K562 (cell line): ENCODE measurements around the gene NTRK2. TPM values are rescaled to one million over a fixed set of nuclear protein-coding genes. Genes with fewer than 3 reads are reported as not detected.

Experiments
- ATAC-seq: fragments of 200-7000 bp; cut with Tn5 transposase; 3 replicates; pipeline ENCODE4 v1.9.1; 2020; ENCODE audit warnings: moderate library complexity
- BruUV-seq: library from RNA; stranded (reverse); fragments of 400-500 nt; replicated peaks from 2 replicates; lab custom pipeline; 2021; lab: Mats Ljungman, UMichigan
- CTCF ChIA-PET: fragments of 300-600 bp; formaldehyde crosslinking; extraction: SDS; loops from one replicate; lab custom pipeline; 2021; ENCODE audit warnings: low intra/inter-chr PET ratio; lab: Yijun Ruan, JAX
- POLR2A ChIA-PET: fragments of 300-600, 350-650 bp; sonication (Branson Sonifier 250); formaldehyde crosslinking; extraction: SDS; loops from one replicate; lab custom pipeline; 2021; ENCODE audit warnings: antibody characterized with exemption, inconsistent platforms; lab: Yijun Ruan, JAX
- DNase-seq, 4 experiments: peaks; one replicate each; pipeline versions ENCODE4 v3.0.0 to v3.0.0-alpha.2; 2011 to 2018; ENCODE audit warnings: low spot score in 3 of 4, mixed read lengths in 3 of 4; ENCODE audit errors: extremely low read depth in 1 of 4
- FAIRE-seq: peaks from 2 replicates; lab custom pipeline; 2011; peaks lifted over from hg19 to GRCh38; lab: Jason Lieb, UNC
- H2AFZ ChIP-seq: 2 replicates; pipeline ENCODE4 v1.6.0; 2011; ENCODE audit warnings: low read depth, low read length, control low read depth, inconsistent platforms
- H3K27ac ChIP-seq: fragments of 200-600 bp; 3 replicates; pipeline ENCODE4 v1.8.0; 2011; ENCODE audit warnings: low read depth, mild to moderate bottlenecking, control low read depth, inconsistent platforms, low read length, moderate library complexity, mixed read lengths; ENCODE audit errors: extremely low read depth
- H3K27me3 ChIP-seq, 2 experiments: fragments of 300-600 bp in 1 of 2; 2 replicates in 1 of 2; 3 replicates in 1 of 2; pipeline versions ENCODE4 v1.6.0 to v1.8.0; 2011; ENCODE audit warnings: inconsistent platforms in 2 of 2, low read length in 2 of 2, mild to moderate bottlenecking in 1 of 2, mixed read lengths in 1 of 2, moderate library complexity in 1 of 2; ENCODE audit not compliant: control insufficient read depth in 2 of 2, insufficient read depth in 2 of 2
- H3K36me3 ChIP-seq: fragments of 300-600 bp; 3 replicates; pipeline ENCODE4 v1.8.0; 2011; ENCODE audit warnings: mild to moderate bottlenecking, low read length, inconsistent platforms; ENCODE audit not compliant: control insufficient read depth, insufficient read depth
- H3K4me1 ChIP-seq, 2 experiments: fragments of 200-600 bp in 1 of 2; replicated peaks in 1 of 2; 2 replicates in 1 of 2; 3 replicates in 1 of 2; pipeline versions ENCODE4 v1.5.1 to v1.8.0; 2011; ENCODE audit warnings: inconsistent platforms in 2 of 2, low read length in 2 of 2, mild to moderate bottlenecking in 1 of 2, mixed read lengths in 1 of 2, moderate library complexity in 1 of 2; ENCODE audit not compliant: control insufficient read depth in 2 of 2, insufficient read depth in 2 of 2
- H3K4me2 ChIP-seq: 2 replicates; pipeline ENCODE4 v1.6.1; 2011; ENCODE audit warnings: low read length, control low read depth, inconsistent platforms, mixed read lengths; ENCODE audit not compliant: insufficient read depth
- H3K4me3 ChIP-seq: fragments of 200-600 bp; sonication (generic), shearing (Covaris generic); 2 replicates; pipeline ENCODE4 v1.5.1; 2016; ENCODE audit warnings: control low read depth, inconsistent platforms
- H3K79me2 ChIP-seq: fragments of 200-600 bp; 3 replicates; pipeline ENCODE4 v1.8.0; 2011; ENCODE audit warnings: low read length, inconsistent platforms; ENCODE audit not compliant: control insufficient read depth, insufficient read depth
- H3K9ac ChIP-seq, 2 experiments: 2 replicates each; pipeline versions ENCODE4 v1.6.0 to v1.6.1; 2011; ENCODE audit warnings: low read depth in 2 of 2, low read length in 2 of 2, control low read depth in 1 of 2, inconsistent platforms in 1 of 2, mild to moderate bottlenecking in 1 of 2, mixed read lengths in 1 of 2; ENCODE audit not compliant: insufficient read depth in 1 of 2
- H3K9me1 ChIP-seq: one replicate; pipeline ENCODE4 v1.6.0; 2011; ENCODE audit warnings: inconsistent platforms, mild to moderate bottlenecking, low read length, moderate library complexity; ENCODE audit not compliant: control insufficient read depth, insufficient read depth
- H3K9me3 ChIP-seq: replicated peaks from 2 replicates; pipeline ENCODE4 v1.5.1; 2011; ENCODE audit warnings: low read depth, low read length, inconsistent platforms; ENCODE audit not compliant: control insufficient read depth, insufficient read depth
- H4K20me1 ChIP-seq: replicated peaks from 2 replicates; pipeline ENCODE4 v1.6.1; 2011; ENCODE audit warnings: low read length, inconsistent platforms, mixed read lengths; ENCODE audit not compliant: control insufficient read depth, insufficient read depth
- HNRNPLL ChIP-seq: fragments of 200-400 bp; formaldehyde crosslinking; IDR thresholded peaks from 2 replicates; pipeline ENCODE4 v1.6.1; 2017; ENCODE audit warnings: low read length, low read depth, mild to moderate bottlenecking; ENCODE audit not compliant: poor library complexity, severe bottlenecking
- RBFOX2 ChIP-seq: fragments of 200-400 bp; formaldehyde crosslinking; IDR thresholded peaks from 2 replicates; pipeline ENCODE4 v1.6.1; 2017; ENCODE audit warnings: low read depth, mild to moderate bottlenecking, low read length, moderate library complexity
- XRCC5 ChIP-seq: fragments of 200-400 bp; formaldehyde crosslinking; IDR thresholded peaks from 2 replicates; pipeline ENCODE4 v1.6.1; 2017; ENCODE audit warnings: low read depth, mild to moderate bottlenecking, low read length
- ZNF134 ChIP-seq: fragments of 250-450 bp; sonication (Bioruptor Pico); conservative IDR thresholded peaks from 2 replicates; pipeline ENCODE4 v1.4.0; 2020
- ZNF384 ChIP-seq: IDR thresholded peaks from 2 replicates; pipeline ENCODE4 v1.6.1; 2012; ENCODE audit warnings: low read depth, low read length, improper control_type of control experiment
- ZNF766 ChIP-seq: fragments of 200-800 bp; sonication (Bioruptor generic); conservative IDR thresholded peaks from 2 replicates; pipeline ENCODE4 v1.6.1; 2016; ENCODE audit warnings: missing genetic modification characterization, missing compliant biosample characterization
- WGBS: fragments of 100-300 bp; shearing (Covaris generic); methylation state at CpG from one replicate; pipeline ENCODE4 v1.1.6; 2016; ENCODE audit warnings: low coverage, mixed read lengths; ENCODE audit not compliant: insufficient coverage; ENCODE audit errors: missing lambda C conversion rate; 5-methylcytosine and 5-hydroxymethylcytosine counted together
- in situ Hi-C: fragments of 300-500 bp; cut with MboI; formaldehyde crosslinking; loops from 4 replicates; pipeline ENCODE4 v1.15.0; 2018; ENCODE audit warnings: inconsistent platforms, mixed read lengths
- intact Hi-C: fragments of 100-400 bp; cut with micrococcal nuclease; formaldehyde crosslinking; loops from 2 replicates; pipeline ENCODE4 v1.14.2; 2022
- polyA plus RNA-seq, 8 experiments: library from polyadenylated mRNA; depleted of rRNA in 4 of 8; stranded (reverse) in 5 of 8; unstranded in 3 of 8; fragments of >200 nt; fragmentation: Nextera tagmentation in 2 of 8; fragmentation: Illumina TruSeq in 1 of 8; extraction: Ambion mirVana in 2 of 8; extraction: Trizol in 1 of 8; gene quantifications; 2 replicates each; pipeline versions ENCODE4 v1.2.1 to v1.2.3, GENCODE V29; 2011 to 2014; ENCODE audit warnings: inconsistent platforms in 1 of 8, missing spikeins in 1 of 8
- total RNA-seq, 7 experiments: library from RNA; depleted of rRNA in 6 of 7; stranded (reverse); fragments of >200 nt in 6 of 7; fragmentation: Illumina TruSeq in 2 of 7; extraction: Trizol in 2 of 7; gene quantifications; 2 replicates each; pipeline versions ENCODE4 v1.2.1 to v1.2.3, GENCODE V29; 2011 to 2021; ENCODE audit warnings: low replicate concordance in 1 of 7
- TF ChIP-seq, protein P1 (sequence below): sonication (generic); formaldehyde crosslinking; IDR thresholded peaks from 2 replicates; pipeline ENCODE4 v1.8.0; 2023; ENCODE audit warnings: mild to moderate bottlenecking, missing genetic modification reagents
- TF ChIP-seq, protein P2 (sequence below), 2 experiments: fragments of 450-650 bp; IDR thresholded peaks; 2 replicates each; pipeline ENCODE4 v1.6.1; 2018; ENCODE audit warnings: mild to moderate bottlenecking in 2 of 2, low read depth in 1 of 2; ENCODE audit not compliant: partially characterized antibody in 2 of 2
- TF ChIP-seq, protein P3 (sequence below): fragments of 250-450 bp; sonication (Bioruptor Pico); IDR thresholded peaks from 2 replicates; pipeline ENCODE4 v1.4.0; 2020; ENCODE audit warnings: mild to moderate bottlenecking, moderate library complexity, borderline replicate concordance

Gene NTRK2
- total and polyA plus RNA-seq, 9 of the 15 experiments (the other 6 are each of a cell fraction or from before 2014, with no cell fraction given) = not detected

DNA sequence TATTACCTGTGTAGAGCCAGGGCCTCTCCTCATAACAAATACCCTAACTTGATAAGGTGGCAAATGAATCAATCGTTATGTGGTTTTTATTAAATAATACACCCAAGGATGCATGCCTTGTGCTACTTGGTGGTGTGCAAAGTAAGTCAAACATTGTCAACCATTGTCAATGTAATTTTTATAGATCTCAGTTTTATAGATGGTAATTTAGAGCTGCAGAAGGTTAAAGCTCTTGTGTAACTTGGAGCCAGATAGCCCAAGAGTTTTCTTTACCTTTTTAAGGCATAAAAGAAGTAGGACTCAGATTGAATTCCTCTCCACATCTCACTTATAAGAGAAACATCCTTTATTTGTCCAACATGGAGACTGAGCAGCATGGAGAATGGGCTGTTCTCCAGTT, 304.7 kb downstream of the NTRK2 start:
- H3K4me1 ChIP-seq = no peaks in the 10 kb centered on the region
- H3K27me3 ChIP-seq = no peaks in the 10 kb centered on the region
- no peak overlapping the region for H2AFZ ChIP-seq
- CTCF ChIA-PET = no interaction called here
- no peaks in the 10 kb centered on the region for H3K9me3 ChIP-seq
- no peak overlapping the region for H3K9ac ChIP-seq
- no peaks in the 10 kb centered on the region for H3K9me1 ChIP-seq
- H3K79me2 ChIP-seq = no peaks in the 10 kb centered on the region
- 0% methylated on average over 1 of the region's 1 CpG for WGBS
- no peak overlapping the region for H3K4me2 ChIP-seq
- FAIRE-seq (no peak), DNase-seq (no peak), ATAC-seq (no peak)
- intact Hi-C loops (no loop called here), in situ Hi-C loops (loop anchor here (25.0 kb wide), 1 partner anchor 562 kb away; no protein-coding TSS in a partner anchor)
- no TSS peak for BruUV-seq
- H3K4me3 ChIP-seq = no peak overlapping the region
- POLR2A ChIA-PET = no interaction called here
- H3K27ac ChIP-seq = no peak overlapping the region
- H4K20me1 ChIP-seq = no peaks in the 10 kb centered on the region
- no peaks in the 10 kb centered on the region for H3K36me3 ChIP-seq
- TF ChIP-seq ZNF134 (CRISPR knock-in tag) (no peak), RBFOX2 (no peak), XRCC5 (no peak), ZNF766 (CRISPR knock-in tag) (no peak), ZNF384 (no peak), HNRNPLL (no peak)
- TF ChIP-seq, protein P1, sequence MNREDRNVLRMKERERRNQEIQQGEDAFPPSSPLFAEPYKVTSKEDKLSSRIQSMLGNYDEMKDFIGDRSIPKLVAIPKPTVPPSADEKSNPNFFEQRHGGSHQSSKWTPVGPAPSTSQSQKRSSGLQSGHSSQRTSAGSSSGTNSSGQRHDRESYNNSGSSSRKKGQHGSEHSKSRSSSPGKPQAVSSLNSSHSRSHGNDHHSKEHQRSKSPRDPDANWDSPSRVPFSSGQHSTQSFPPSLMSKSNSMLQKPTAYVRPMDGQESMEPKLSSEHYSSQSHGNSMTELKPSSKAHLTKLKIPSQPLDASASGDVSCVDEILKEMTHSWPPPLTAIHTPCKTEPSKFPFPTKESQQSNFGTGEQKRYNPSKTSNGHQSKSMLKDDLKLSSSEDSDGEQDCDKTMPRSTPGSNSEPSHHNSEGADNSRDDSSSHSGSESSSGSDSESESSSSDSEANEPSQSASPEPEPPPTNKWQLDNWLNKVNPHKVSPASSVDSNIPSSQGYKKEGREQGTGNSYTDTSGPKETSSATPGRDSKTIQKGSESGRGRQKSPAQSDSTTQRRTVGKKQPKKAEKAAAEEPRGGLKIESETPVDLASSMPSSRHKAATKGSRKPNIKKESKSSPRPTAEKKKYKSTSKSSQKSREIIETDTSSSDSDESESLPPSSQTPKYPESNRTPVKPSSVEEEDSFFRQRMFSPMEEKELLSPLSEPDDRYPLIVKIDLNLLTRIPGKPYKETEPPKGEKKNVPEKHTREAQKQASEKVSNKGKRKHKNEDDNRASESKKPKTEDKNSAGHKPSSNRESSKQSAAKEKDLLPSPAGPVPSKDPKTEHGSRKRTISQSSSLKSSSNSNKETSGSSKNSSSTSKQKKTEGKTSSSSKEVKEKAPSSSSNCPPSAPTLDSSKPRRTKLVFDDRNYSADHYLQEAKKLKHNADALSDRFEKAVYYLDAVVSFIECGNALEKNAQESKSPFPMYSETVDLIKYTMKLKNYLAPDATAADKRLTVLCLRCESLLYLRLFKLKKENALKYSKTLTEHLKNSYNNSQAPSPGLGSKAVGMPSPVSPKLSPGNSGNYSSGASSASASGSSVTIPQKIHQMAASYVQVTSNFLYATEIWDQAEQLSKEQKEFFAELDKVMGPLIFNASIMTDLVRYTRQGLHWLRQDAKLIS (CRISPR knock-in tag) = no peak
- TF ChIP-seq, protein P2, sequence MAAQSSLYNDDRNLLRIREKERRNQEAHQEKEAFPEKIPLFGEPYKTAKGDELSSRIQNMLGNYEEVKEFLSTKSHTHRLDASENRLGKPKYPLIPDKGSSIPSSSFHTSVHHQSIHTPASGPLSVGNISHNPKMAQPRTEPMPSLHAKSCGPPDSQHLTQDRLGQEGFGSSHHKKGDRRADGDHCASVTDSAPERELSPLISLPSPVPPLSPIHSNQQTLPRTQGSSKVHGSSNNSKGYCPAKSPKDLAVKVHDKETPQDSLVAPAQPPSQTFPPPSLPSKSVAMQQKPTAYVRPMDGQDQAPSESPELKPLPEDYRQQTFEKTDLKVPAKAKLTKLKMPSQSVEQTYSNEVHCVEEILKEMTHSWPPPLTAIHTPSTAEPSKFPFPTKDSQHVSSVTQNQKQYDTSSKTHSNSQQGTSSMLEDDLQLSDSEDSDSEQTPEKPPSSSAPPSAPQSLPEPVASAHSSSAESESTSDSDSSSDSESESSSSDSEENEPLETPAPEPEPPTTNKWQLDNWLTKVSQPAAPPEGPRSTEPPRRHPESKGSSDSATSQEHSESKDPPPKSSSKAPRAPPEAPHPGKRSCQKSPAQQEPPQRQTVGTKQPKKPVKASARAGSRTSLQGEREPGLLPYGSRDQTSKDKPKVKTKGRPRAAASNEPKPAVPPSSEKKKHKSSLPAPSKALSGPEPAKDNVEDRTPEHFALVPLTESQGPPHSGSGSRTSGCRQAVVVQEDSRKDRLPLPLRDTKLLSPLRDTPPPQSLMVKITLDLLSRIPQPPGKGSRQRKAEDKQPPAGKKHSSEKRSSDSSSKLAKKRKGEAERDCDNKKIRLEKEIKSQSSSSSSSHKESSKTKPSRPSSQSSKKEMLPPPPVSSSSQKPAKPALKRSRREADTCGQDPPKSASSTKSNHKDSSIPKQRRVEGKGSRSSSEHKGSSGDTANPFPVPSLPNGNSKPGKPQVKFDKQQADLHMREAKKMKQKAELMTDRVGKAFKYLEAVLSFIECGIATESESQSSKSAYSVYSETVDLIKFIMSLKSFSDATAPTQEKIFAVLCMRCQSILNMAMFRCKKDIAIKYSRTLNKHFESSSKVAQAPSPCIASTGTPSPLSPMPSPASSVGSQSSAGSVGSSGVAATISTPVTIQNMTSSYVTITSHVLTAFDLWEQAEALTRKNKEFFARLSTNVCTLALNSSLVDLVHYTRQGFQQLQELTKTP (IDR thresholded peaks at IDR 0.05; ENCODE audit: low read depth in 1 of 2, partially characterized antibody in 2 of 2) = no peak
- TF ChIP-seq, protein P3, sequence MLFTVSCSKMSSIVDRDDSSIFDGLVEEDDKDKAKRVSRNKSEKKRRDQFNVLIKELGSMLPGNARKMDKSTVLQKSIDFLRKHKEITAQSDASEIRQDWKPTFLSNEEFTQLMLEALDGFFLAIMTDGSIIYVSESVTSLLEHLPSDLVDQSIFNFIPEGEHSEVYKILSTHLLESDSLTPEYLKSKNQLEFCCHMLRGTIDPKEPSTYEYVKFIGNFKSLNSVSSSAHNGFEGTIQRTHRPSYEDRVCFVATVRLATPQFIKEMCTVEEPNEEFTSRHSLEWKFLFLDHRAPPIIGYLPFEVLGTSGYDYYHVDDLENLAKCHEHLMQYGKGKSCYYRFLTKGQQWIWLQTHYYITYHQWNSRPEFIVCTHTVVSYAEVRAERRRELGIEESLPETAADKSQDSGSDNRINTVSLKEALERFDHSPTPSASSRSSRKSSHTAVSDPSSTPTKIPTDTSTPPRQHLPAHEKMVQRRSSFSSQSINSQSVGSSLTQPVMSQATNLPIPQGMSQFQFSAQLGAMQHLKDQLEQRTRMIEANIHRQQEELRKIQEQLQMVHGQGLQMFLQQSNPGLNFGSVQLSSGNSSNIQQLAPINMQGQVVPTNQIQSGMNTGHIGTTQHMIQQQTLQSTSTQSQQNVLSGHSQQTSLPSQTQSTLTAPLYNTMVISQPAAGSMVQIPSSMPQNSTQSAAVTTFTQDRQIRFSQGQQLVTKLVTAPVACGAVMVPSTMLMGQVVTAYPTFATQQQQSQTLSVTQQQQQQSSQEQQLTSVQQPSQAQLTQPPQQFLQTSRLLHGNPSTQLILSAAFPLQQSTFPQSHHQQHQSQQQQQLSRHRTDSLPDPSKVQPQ = no peak
